ENCODE data around the gene MAGI2.

DNA sequence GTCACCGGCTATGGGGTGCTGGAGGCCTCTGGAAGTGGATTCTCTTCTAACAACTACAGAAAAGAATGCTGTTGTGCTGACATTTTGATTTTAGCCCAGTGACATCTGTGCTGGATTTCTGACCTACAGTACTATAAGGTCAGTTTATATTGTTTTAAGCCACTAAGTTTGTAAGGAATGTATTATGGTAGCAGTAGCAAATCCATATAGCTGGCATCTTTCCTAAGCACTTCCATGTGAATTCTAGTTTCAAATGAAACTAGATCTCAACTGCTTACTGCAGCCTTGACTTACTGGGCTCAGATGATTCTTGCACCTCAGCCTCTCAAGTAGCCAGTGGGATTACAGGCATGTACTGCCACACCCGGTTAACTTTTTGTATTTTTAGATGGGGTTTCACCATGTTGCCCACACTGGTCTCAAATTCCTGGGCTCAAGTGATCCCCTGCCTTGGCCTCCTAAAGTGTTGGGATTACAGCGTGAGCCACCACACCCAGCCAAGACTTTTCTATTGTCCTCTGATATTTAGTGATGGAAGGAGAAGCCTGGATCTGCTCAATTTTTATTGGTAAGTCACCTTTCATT, 1240.9 kb downstream of the MAGI2 start:
- TF ChIP-seq POLR2A (IDR thresholded peaks at IDR 0.05; ENCODE audit: low read depth, low read length) (no peak), POLR2AphosphoS5 (IDR thresholded peaks at IDR 0.05; ENCODE audit: low read depth, low read length) (no peak), POU2F2 (IDR thresholded peaks at IDR 0.05; ENCODE audit: low read depth, low read length) (no peak)

Measured in GM12891 (cell line).